GM19035 (cell line): ENCODE measurements around the gene CNOT3.
"Not testable (repeated sequence)": the region's sequence is repeated elsewhere in the genome, so short reads cannot be mapped to it uniquely, and the experiment has no call there.

Source experiments
- ATAC-seq: cut with Tn5 transposase; IDR thresholded peaks from one replicate; pipeline ENCODE4 v1.9.1; 2021; ENCODE audit not compliant: unreplicated experiment

The CNOT3 gene

GRCh38 chr19:54165222-54165621 is 27.7 kb downstream of the CNOT3 start:
- no peak for ATAC-seq

- ATAC-seq: no peak
Measured at GRCh38 chr19:54168174-54168917, 30.8 kb downstream of the CNOT3 start.

- ATAC-seq: no peak
Measured at GRCh38 chr19:54169149-54169740, 31.7 kb downstream of the CNOT3 start.

DNA sequence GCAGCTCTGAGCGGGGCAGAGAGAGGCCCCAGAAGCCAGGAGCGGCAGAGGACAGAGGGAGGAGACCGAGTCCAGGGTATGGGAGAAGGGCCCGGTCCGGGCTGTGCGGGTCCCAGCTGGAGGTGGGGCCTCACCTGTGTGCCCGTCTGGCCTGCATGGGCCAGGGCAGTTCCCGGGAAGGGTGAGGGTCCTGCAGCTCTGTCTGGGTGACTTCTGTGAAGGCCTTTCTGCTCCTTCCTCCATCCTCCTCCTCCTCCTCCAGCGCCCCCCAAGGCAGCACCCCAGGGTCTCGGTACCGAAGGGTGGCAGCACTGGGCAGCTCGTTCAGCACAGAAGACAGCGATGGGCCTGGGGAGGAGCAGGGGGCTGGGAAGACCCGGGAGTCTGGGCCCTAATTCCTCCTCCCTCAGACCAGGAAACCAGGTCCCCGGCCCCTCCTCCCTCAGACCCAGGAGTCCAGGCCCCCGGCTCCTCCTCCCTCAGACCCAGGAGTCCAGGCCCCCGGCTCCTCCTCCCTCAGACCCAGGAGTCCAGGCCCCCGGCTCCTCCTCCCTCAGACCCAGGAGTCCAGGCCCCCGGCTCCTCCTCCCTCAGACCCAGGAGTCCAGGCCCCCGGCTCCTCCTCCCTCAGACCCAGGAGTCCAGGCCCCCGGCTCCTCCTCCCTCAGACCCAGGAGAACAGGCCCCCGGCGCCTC is 34.3 kb downstream of the CNOT3 start:
- not testable (repeated sequence) for ATAC-seq

DNA sequence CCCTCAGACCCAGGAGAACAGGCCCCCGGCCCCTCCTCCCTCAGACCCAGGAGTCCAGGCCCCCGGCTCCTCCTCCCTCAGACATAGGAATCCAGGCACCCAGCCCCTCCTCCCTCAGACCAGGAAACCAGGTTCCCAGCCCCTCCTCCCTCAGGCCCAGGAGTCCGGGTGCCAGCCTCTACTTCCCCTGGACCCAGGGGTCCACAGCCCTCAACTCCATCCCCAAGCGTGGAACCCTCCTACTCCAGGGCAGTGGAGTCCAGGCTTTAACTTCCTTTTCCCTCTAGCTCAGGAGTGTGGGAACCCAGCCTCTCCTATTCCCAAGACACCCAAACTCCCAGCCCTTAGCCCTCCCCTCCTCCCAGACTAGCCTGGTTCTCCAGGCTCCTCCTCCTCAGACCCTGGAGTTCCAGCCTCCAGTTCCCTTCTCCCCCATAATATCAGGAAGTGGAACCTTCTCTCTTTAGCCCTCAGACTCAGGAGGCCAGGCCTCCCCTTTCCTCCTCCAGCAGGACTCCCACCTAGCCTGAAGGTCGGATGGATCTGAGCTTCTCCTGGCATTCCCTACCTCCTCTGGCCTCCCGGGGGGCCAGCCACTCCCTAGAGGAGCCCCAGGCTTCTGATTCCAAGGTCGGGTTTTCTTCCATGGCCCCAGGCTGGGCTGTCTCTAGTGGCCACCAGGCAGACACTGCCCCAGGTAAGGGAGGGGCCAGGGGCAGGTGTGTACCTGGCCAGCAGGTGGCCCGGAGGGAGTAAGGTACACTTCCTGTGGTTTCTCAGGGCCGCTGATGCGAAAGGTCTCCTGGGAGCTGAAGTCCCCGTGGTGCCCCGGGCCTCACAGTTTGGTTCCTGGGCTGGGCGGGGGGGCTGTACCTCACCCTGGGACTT is 35.2 kb downstream of the CNOT3 start, which contains the start of gene TMC4:
Gene TMC4 (minus strand): TSS at position 690 of the 888 bp plus-strand sequence. CDS start 43 bp downstream, at position 647.
- ATAC-seq: no peak

- no peak for ATAC-seq
Measured at GRCh38 chr19:54173359-54173699, 35.8 kb downstream of the CNOT3 start.

- ATAC-seq: no peak
Measured at GRCh38 chr19:54173951-54174834, 36.6 kb downstream of the CNOT3 start.

DNA sequence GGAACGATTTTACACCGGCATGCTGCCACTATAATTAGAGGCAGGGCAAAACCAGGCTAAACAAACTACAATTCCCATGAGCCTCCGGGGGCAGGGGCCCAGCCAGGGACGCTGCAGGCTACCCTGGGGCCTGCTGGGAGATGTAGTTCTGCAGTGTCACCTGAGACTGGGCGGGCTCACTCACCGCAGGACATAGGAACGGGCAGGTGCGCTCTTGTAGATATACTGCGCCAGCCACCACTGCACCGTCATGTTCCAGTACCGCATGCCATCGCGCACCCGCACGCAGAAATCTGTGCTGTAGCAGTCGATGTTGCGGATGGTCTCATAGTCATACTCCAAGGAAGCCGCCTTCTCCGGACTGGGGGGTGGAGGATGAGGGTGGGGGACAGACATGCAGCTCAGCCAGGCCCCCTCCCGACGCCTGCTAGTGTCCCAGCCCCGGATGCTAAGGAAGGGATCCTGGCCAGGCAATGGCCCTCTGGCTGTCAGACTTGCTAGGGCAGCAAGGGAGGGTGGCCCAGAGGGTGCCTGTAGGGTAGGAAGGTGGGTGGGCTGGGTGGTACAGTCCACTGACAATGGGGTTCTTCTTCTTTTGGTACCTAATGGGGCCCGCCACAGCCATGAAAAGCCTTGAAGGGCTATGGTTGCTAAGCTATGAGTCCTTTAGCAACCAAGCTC is 41.2 kb downstream of the CNOT3 start:
- no peak for ATAC-seq

DNA sequence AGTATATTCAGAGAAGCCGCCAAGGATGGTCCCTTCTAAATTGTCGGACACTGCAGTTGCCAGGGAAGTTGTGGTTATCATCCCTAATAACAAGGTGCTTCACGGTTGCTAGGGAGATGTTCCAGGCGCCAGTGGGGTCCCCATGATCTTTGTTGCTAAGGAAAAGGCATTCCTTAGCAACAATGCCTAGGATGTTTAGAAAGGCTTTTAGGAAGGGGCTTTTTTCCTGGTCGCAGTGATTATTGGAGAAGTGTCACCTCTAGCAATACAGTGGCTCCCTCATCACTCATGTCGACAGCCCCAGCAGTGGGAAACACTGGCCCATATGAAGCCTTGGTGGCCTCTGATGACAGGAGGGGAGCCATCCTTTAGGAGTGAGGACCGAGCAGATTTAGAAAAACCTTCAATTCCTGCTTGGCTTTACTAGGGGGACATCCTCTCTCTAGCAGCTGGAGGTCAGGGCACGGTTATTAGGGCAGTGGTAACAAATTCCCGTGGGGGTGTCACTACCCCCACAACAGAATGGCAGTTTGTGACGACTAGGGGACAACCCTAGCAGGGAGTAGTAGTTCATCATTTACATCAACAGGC is 41.8 kb downstream of the CNOT3 start:
- ATAC-seq: no peak

- no peak for ATAC-seq
Measured at GRCh38 chr19:54179921-54180461, 42.4 kb downstream of the CNOT3 start.

- no peak for ATAC-seq
Measured at GRCh38 chr19:54180691-54181091, 43.1 kb downstream of the CNOT3 start.

DNA sequence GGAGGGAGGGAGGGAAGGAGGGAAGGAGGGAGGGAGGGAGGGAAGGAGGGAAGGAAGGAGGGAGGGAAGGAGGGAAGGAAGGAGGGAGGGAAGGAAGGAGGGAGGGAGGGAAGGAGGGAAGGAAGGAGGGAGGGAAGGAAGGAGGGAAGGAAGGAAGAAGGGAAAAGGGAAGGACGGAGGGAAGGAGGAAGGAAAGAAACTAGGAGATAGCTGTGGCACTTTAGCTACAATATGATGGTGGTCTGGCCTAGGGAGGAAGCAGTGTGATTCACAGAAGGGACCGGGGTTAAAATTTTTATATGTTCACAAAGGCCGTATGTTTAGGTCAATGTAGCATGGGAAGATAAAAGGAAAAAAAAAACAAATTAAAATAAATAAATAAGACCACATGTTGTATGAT is 44.3 kb downstream of the CNOT3 start:
- ATAC-seq: not testable (repeated sequence)

- ATAC-seq: no peak
Measured at GRCh38 chr19:54183431-54183830, 45.9 kb downstream of the CNOT3 start.

DNA sequence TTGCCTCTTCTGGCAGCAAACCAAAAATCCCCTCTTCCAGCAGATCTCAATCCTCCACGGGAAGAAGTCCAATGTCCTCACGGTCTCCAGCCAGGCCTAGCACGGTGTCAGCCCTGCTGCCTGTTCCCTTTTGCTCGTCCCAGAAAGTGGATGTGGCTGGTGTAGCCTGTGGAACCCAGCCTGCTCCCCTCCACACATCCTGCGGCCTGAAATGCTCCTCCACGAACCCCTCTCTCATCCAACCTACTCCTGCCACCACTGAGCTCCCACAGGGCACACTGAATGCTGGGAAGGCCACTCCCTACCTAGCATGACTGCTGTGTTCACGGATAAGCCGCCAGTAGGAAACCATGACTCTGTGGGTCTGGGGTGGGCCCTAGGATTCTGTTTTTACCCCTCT is 48.8 kb downstream of the CNOT3 start:
- ATAC-seq: no peak

DNA sequence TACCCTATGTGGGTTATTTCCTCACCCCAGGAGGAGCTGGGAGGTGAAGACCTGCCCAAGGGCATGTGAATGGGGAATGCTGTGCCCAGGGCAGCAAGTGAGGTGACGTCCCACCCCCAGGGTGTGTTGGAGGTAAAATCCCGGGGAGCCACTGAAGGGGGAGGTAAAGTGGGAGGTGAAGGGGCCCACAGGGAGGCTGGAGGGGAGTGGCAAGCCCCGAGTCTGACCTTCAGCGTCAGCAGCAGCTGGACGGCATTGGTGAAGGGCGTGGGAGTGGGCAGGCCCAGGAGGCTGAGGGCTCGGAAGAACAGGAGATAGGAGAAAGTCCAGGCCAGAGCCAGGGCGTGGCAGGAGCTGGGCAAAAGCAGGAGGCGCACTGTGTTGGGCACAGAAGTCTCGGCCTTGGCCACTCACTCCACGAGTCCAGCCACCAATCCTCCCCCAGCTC is 49.4 kb downstream of the CNOT3 start:
- ATAC-seq: no peak

- ATAC-seq: no peak
Measured at GRCh38 chr19:54188215-54188871, 50.8 kb downstream of the CNOT3 start.

GRCh38 chr19:54189145-54189734 is 51.7 kb downstream of the CNOT3 start, which contains the start of gene MBOAT7:
Gene MBOAT7 (minus strand): TSS chr19:54189580. CDS start chr19:54188508, 1,072 bp downstream.
- ATAC-seq: peak; percentile 20
